Smooth muscle cell (in vitro differentiated cells): Measurements from ENCODE around the gene ADCYAP1. TPM values are rescaled to one million over a fixed set of nuclear protein-coding genes. Genes with fewer than 3 reads are reported as not detected.
A peak's percentile ranks its signal among the peaks of the same experiment; 100 is the strongest.

Experiments used
- DNase-seq: peaks from one replicate; lab custom pipeline; 2025; ENCODE audit not compliant: unreplicated experiment; lab: John Stamatoyannopoulos, UW
- H2AFZ ChIP-seq: fragments of 200-600 bp; sonication (generic); 2 replicates; pipeline ENCODE4 v1.6.0; 2016; ENCODE audit warnings: antibody characterized with exemption, low read depth, mild to moderate bottlenecking
- H3F3A ChIP-seq: fragments of 200-600 bp; sonication (generic); 2 replicates; pipeline ENCODE4 v1.6.0; 2017; ENCODE audit warnings: antibody characterized with exemption, low read depth
- H3K27ac ChIP-seq: fragments of 200-600 bp; sonication (generic); 2 replicates; pipeline ENCODE4 v1.5.1; 2016; ENCODE audit warnings: low read depth, mild to moderate bottlenecking
- H3K27me3 ChIP-seq: fragments of 200-600 bp; sonication (generic); 2 replicates; pipeline ENCODE4 v1.6.1; 2016; ENCODE audit warnings: low read depth, mild to moderate bottlenecking
- H3K36me3 ChIP-seq: fragments of 200-600 bp; sonication (generic); 2 replicates; pipeline ENCODE4 v1.5.1; 2016; ENCODE audit warnings: low read depth
- H3K4me1 ChIP-seq: fragments of 200-600 bp; sonication (generic); 2 replicates; pipeline ENCODE4 v1.5.1; 2016; ENCODE audit warnings: low read depth
- H3K4me2 ChIP-seq: fragments of 200-600 bp; sonication (generic); 2 replicates; pipeline ENCODE4 v1.6.0; 2016; ENCODE audit warnings: mild to moderate bottlenecking
- H3K4me3 ChIP-seq: fragments of 200-600 bp; sonication (generic); 2 replicates; pipeline ENCODE4 v1.5.1; 2016; ENCODE audit warnings: mild to moderate bottlenecking
- H3K79me2 ChIP-seq: fragments of 200-600 bp; sonication (generic); 2 replicates; pipeline ENCODE4 v1.6.0; 2016; ENCODE audit warnings: low read depth, mild to moderate bottlenecking
- H3K9ac ChIP-seq: fragments of 200-600 bp; sonication (generic); 2 replicates; pipeline ENCODE4 v1.6.0; 2016; ENCODE audit warnings: low read depth
- H3K9me3 ChIP-seq: fragments of 200-600 bp; sonication (generic); replicated peaks from 2 replicates; pipeline ENCODE4 v1.5.1; 2016; ENCODE audit warnings: low read depth
- H4K20me1 ChIP-seq: fragments of 200-600 bp; sonication (generic); 2 replicates; pipeline ENCODE4 v1.6.0; 2016; ENCODE audit warnings: low read depth
- WGBS: methylation state at CpG from one replicate; pipeline ENCODE4 v1.1.7; 2016; ENCODE audit warnings: low lambda C conversion rate; 5-methylcytosine and 5-hydroxymethylcytosine counted together
- polyA plus RNA-seq: library from polyadenylated mRNA; unstranded; fragments of >200 nt; fragmentation: Nextera tagmentation; extraction: Ambion mirVana; gene quantifications from 2 replicates; pipeline ENCODE4 v1.2.1, GENCODE V29; 2016
- total RNA-seq: library from RNA; depleted of rRNA; stranded (reverse); fragments of >200 nt; gene quantifications from 2 replicates; pipeline ENCODE4 v1.2.3, GENCODE V29; 2014
- TF ChIP-seq, protein P1 (sequence below): fragments of 200-600 bp; sonication (generic); IDR thresholded peaks from 2 replicates; pipeline ENCODE4 v1.5.1; 2017; ENCODE audit warnings: borderline replicate concordance, mild to moderate bottlenecking, antibody characterized with exemption; ENCODE audit not compliant: insufficient read depth, poor library complexity, severe bottlenecking

ADCYAP1 gene
- total RNA-seq (not detected in 2 replicates), polyA plus RNA-seq (not detected in 2 replicates)

DNA sequence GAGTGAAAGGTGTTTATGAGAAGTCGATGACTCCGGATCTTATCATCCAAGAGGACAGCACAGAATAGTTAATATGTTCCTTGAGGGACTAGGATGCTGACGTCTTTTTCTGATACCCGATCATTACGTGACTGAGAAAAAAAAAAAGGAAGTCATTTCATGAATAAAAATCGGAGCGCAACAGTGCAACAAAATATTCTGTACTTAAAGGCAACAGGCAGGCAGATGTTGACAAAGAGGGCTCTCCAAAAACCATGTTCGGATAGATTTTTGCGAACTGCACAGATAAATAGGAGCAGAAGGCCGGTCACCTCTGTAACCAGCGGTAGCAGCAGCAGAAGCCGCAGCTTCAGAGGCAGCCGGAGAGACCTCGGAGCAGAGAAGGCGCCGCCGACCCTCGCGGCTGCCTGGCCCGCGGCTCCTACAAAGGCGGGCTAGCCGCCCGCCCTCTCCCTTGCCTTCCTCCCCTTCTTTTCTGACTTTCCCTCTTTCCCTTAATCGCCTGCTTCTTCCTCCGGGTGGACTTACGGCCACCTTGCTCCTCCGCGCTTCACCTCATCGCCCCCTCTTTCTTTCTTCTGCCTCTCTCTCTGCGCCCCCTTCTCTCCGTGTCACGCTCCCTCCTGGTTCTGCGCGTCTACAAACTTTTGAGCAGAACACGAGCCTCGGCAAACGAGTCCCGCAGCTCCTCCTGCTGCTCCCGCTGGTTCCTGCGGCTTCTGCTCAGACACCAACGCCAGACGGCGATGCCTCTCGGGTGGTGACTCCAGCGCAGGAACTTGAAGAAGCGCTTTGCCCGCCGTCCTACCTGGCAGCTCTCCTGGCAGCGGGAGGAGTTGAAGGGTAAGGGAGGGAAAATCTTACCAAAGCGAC lies at the start of gene ADCYAP1:
ADCYAP1 (plus strand) TSS at position 654 of the 873 bp plus-strand sequence. CDS start 516 bp downstream, outside the sequence.
- no peaks in the 10 kb centered on the region for H3F3A ChIP-seq
- H3K4me3 ChIP-seq, result no peak within 1 kb of the TSS
- H2AFZ ChIP-seq, result no peak within 1 kb of the TSS
- TF ChIP-seq, protein P1, sequence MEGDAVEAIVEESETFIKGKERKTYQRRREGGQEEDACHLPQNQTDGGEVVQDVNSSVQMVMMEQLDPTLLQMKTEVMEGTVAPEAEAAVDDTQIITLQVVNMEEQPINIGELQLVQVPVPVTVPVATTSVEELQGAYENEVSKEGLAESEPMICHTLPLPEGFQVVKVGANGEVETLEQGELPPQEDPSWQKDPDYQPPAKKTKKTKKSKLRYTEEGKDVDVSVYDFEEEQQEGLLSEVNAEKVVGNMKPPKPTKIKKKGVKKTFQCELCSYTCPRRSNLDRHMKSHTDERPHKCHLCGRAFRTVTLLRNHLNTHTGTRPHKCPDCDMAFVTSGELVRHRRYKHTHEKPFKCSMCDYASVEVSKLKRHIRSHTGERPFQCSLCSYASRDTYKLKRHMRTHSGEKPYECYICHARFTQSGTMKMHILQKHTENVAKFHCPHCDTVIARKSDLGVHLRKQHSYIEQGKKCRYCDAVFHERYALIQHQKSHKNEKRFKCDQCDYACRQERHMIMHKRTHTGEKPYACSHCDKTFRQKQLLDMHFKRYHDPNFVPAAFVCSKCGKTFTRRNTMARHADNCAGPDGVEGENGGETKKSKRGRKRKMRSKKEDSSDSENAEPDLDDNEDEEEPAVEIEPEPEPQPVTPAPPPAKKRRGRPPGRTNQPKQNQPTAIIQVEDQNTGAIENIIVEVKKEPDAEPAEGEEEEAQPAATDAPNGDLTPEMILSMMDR, result no peak
- H3K4me1 ChIP-seq, result peaks cover 28% of the 10 kb centered on the region
- 11% methylated on average over 43 of the region's 51 CpGs for WGBS
- no peaks in the 10 kb centered on the region for H4K20me1 ChIP-seq
- H3K27ac ChIP-seq, result no peak within 1 kb of the TSS
- no peaks in the 10 kb centered on the region for H3K79me2 ChIP-seq
- H3K27me3 ChIP-seq, result peaks cover 98% of the 10 kb centered on the region
- H3K36me3 ChIP-seq, result no peaks in the 10 kb centered on the region
- no peaks in the 10 kb centered on the region for H3K9me3 ChIP-seq
- H3K4me2 ChIP-seq, result no peak within 1 kb of the TSS
- no peak for DNase-seq
- no peak within 1 kb of the TSS for H3K9ac ChIP-seq

DNA sequence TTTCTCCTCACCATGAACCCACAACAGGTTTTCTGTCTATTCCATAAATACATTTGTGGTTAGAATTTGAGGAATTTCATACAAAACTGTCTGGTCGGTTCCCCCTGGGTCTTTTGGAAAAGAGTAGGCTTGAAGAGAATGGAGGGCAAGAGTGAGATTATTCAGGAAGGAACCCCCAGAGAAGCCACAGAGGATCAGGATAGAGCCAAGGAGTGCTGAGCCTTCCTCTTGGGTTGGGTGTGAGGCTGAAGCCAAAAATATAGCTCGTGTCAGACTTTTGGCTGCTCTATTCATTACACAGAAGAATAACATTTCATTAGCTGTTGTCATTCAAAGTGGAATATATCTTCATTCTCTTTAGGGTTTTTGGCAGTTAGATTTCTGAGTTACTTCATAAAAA lies 46.7 kb upstream of the ADCYAP1 start:
- TF ChIP-seq, protein P1, result no peak
- no peak overlapping the region for H3K27ac ChIP-seq
- no peak overlapping the region for H3K4me2 ChIP-seq
- H2AFZ ChIP-seq, result no peak overlapping the region
- H3K36me3 ChIP-seq, result no peaks in the 10 kb centered on the region
- H3F3A ChIP-seq, result no peaks in the 10 kb centered on the region
- DNase-seq, result no peak
- WGBS, result 84% methylated on average over 2 of the region's 2 CpGs
- H3K9me3 ChIP-seq, result no peaks in the 10 kb centered on the region
- no peak overlapping the region for H3K4me3 ChIP-seq
- no peak overlapping the region for H3K9ac ChIP-seq
- no peaks in the 10 kb centered on the region for H3K79me2 ChIP-seq
- no peaks in the 10 kb centered on the region for H3K4me1 ChIP-seq
- H4K20me1 ChIP-seq, result no peaks in the 10 kb centered on the region
- H3K27me3 ChIP-seq, result no peaks in the 10 kb centered on the region

DNA sequence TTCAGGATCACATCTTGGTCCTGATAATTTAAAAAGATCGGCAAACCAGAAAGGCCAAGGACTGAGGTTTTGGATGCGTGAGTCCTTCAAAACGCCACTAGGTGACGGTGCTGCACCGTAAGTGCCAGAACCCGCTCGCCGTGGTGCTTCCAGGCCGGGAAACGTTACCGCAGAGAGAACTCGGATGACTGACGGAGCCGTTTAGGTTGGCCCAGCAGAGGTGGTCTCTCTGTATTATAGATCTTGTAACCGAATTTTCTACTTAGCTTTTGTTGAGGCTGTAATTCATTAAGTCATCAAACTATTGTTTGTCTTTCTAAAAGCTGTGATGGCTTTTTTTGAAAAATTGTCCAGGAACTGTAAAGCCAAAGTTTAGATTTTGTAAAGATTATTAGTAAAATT lies 39.8 kb upstream of the ADCYAP1 start:
- no peaks in the 10 kb centered on the region for H3F3A ChIP-seq
- no peak overlapping the region for H3K4me2 ChIP-seq
- H3K4me3 ChIP-seq, result no peak overlapping the region
- H2AFZ ChIP-seq, result no peak overlapping the region
- no peak overlapping the region for H3K27ac ChIP-seq
- H4K20me1 ChIP-seq, result no peaks in the 10 kb centered on the region
- H3K9me3 ChIP-seq, result no peaks in the 10 kb centered on the region
- no peaks in the 10 kb centered on the region for H3K4me1 ChIP-seq
- TF ChIP-seq, protein P1, result peak; percentile 97
- no peak overlapping the region for H3K9ac ChIP-seq
- WGBS, result 4% methylated on average over 15 of the region's 15 CpGs
- H3K36me3 ChIP-seq, result no peaks in the 10 kb centered on the region
- DNase-seq, result peak; percentile 11
- H3K27me3 ChIP-seq, result peaks cover 25% of the 10 kb centered on the region
- no peaks in the 10 kb centered on the region for H3K79me2 ChIP-seq
